H1 (cell line): ENCODE results near the gene GBP7.

Experiments used
- CTCF ChIP-seq, 3 experiments: IDR thresholded peaks; 1 replicate in 2 of 3; 2 replicates in 1 of 3; pipeline versions ENCODE4 v1.5.1 to v1.6.1; 2011; ENCODE audit warnings: low read length in 3 of 3, mild to moderate bottlenecking in 3 of 3, inconsistent platforms in 2 of 3, low read depth in 1 of 3, moderate library complexity in 1 of 3; ENCODE audit not compliant: insufficient read depth in 1 of 3; ENCODE audit errors: control extremely low read depth in 1 of 3
- EP300 ChIP-seq, 2 experiments: IDR thresholded peaks; 1 replicate in 1 of 2; 2 replicates in 1 of 2; pipeline ENCODE4 v1.6.1; 2011 to 2012; ENCODE audit warnings: low read depth in 2 of 2, low read length in 2 of 2, mild to moderate bottlenecking in 2 of 2, borderline replicate concordance in 1 of 2, inconsistent platforms in 1 of 2, moderate library complexity in 1 of 2
- FOSL1 ChIP-seq: IDR thresholded peaks from 2 replicates; pipeline ENCODE4 v1.6.1; 2011; ENCODE audit warnings: mild to moderate bottlenecking, low read depth, low read length, moderate library complexity; ENCODE audit not compliant: insufficient read depth
- GABPA ChIP-seq: IDR thresholded peaks from 2 replicates; pipeline ENCODE4 v1.6.1; 2011; ENCODE audit warnings: mild to moderate bottlenecking, low read length, moderate library complexity, borderline replicate concordance; ENCODE audit not compliant: insufficient read depth
- GTF2F1 ChIP-seq: IDR thresholded peaks from 2 replicates; pipeline ENCODE4 v1.6.1; 2012; ENCODE audit warnings: low read depth, low read length, improper control_type of control experiment, borderline replicate concordance
- JUND ChIP-seq: IDR thresholded peaks from 2 replicates; pipeline ENCODE4 v1.6.1; 2011; ENCODE audit warnings: mild to moderate bottlenecking, improper control_type of control experiment, low read length
- POLR2A ChIP-seq, 2 experiments: IDR thresholded peaks; 1 replicate in 1 of 2; 2 replicates in 1 of 2; pipeline ENCODE4 v1.6.1; 2011; ENCODE audit warnings: low read depth in 2 of 2, low read length in 2 of 2, mild to moderate bottlenecking in 2 of 2; ENCODE audit errors: control extremely low read depth in 1 of 2
- TBP ChIP-seq: IDR thresholded peaks from 2 replicates; pipeline ENCODE4 v1.6.1; 2011; ENCODE audit warnings: low read depth, low read length, improper control_type of control experiment
- ZNF274 ChIP-seq: IDR thresholded peaks from 2 replicates; pipeline ENCODE4 v1.7.0; 2012; ENCODE audit warnings: low read length, borderline replicate concordance; ENCODE audit errors: extremely low read depth

DNA sequence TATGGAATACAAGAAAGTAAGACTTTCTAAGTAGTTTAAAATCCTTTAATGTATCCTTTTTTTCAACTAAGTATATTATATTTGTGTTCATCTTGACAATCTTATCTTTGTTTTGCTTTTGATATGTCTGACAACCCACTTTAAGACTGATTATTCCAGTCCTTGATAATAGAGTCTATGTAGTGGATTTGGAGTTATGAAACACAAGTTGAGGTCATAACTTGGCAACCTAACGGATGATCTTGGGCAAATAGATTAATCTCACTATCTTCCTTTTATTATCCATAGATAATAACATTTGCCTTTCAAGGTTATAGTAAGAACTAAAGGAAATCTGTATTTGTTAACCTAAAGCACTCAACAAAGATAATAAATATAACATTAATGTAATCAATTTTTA lies 45.1 kb downstream of the GBP7 start:
- TF ChIP-seq CTCF (IDR thresholded peaks at IDR 0.05; ENCODE audit: control extremely low read depth in 1 of 3, insufficient read depth in 1 of 3, low read depth in 1 of 3, low read length in 3 of 3) (no peak), TBP (no peak), EP300 (IDR thresholded peaks at IDR 0.05; ENCODE audit: borderline replicate concordance in 1 of 2, low read depth in 2 of 2, low read length in 2 of 2) (no peak), FOSL1 (no peak), JUND (no peak), ZNF274 (no peak), POLR2A (IDR thresholded peaks at IDR 0.05; ENCODE audit: control extremely low read depth in 1 of 2, low read depth in 2 of 2, low read length in 2 of 2) (no peak), GABPA (no peak), GTF2F1 (no peak)
